Neuron (in vitro differentiated cells): ENCODE data around the gene PROB1.
A peak's percentile ranks its signal among the peaks of the same experiment; 100 is the strongest.
"Not testable (repeated sequence)": the region's sequence is repeated elsewhere in the genome, so short reads cannot be mapped to it uniquely, and the experiment has no call there.

Experiments
- H2AFZ ChIP-seq: one replicate; pipeline ENCODE4 v1.6.1; 2013; ENCODE audit warnings: low read depth, mild to moderate bottlenecking, inconsistent platforms, low read length, moderate library complexity
- H3K27me3 ChIP-seq: one replicate; pipeline ENCODE4 v1.6.1; 2013; ENCODE audit warnings: low read length; ENCODE audit not compliant: insufficient read depth
- H3K36me3 ChIP-seq: one replicate; pipeline ENCODE4 v1.6.1; 2013; ENCODE audit warnings: low read length; ENCODE audit not compliant: insufficient read depth
- H3K4me1 ChIP-seq: one replicate; pipeline ENCODE4 v1.6.1; 2013; ENCODE audit warnings: low read length; ENCODE audit not compliant: insufficient read depth
- H3K4me3 ChIP-seq: 2 replicates; pipeline ENCODE4 v1.5.1; 2013; ENCODE audit warnings: mild to moderate bottlenecking, low read length, moderate library complexity
- H3K9me3 ChIP-seq: one replicate; pipeline ENCODE4 v1.6.1; 2013; ENCODE audit warnings: low read length

PROB1 gene, protein sequence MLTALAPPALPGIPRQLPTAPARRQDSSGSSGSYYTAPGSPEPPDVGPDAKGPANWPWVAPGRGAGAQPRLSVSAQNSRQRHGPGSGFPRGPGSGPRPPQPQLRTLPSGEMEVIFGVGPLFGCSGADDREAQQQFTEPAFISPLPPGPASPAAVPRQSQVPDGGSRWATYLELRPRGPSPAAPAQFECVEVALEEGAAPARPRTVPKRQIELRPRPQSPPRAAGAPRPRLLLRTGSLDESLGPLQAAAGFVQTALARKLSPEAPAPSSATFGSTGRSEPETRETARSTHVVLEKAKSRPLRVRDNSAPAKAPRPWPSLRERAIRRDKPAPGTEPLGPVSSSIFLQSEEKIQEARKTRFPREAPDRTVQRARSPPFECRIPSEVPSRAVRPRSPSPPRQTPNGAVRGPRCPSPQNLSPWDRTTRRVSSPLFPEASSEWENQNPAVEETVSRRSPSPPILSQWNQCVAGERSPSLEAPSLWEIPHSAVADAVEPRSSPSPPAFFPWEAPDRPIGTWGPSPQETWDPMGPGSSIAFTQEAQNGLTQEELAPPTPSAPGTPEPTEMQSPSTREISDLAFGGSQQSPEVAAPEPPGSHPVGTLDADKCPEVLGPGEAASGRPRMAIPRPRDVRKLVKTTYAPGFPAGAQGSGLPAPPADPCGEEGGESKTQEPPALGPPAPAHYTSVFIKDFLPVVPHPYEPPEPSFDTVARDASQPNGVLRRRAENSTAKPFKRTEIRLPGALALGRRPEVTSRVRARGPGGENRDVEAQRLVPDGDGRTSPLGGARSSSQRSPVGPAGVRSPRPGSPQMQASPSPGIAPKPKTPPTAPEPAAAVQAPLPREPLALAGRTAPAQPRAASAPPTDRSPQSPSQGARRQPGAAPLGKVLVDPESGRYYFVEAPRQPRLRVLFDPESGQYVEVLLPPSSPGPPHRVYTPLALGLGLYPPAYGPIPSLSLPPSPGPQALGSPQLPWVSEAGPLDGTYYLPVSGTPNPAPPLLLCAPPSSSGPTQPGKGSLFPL

GRCh38 chr5:139394654-139395566, at the start of gene PROB1:
Gene PROB1, minus strand, starts transcription at chr5:139395104. Its CDS starts 23 bp downstream, at chr5:139395081.
- Histone ChIP-seq H2AFZ (no peak within 1 kb of the TSS), H3K27me3 (peaks cover 28% of the 10 kb centered on the region)

GRCh38 chr5:139443831-139444453, 49.0 kb upstream of the PROB1 start:
- peaks cover 9% of the 10 kb centered on the region for H3K27me3 ChIP-seq

More at GRCh38 chr5:139394654-139395566, at the start of gene PROB1:
- Histone ChIP-seq H3K36me3 (peaks cover 7% of the 10 kb centered on the region), H3K4me3 (no peak within 1 kb of the TSS), H3K9me3 (peaks cover 25% of the 10 kb centered on the region), H3K4me1 (peaks cover 6% of the 10 kb centered on the region)

DNA sequence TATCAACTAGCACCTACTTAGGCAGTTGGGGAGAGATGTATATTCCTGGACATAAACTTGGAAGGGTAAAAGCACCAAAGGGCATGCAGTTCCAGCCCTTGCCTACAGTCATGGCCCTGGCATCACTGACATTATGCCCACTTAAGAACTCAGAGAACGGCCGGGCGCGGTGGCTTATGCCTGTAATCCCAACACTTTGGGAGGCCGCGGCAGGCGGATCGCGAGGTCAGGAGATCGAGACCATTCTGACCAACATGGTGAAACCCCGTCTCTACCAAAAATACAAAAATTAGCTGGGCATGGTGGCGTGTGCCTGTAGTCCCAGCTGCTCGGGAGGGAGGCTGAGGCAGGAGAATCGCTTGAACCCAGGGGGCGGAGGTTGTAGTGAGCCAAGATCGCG, 45.5 kb upstream of the PROB1 start:
- H3K36me3 ChIP-seq, H3K9me3 ChIP-seq, H3K4me3 ChIP-seq, H2AFZ ChIP-seq, H3K27me3 ChIP-seq: not testable (repeated sequence)
- peaks cover 12% of the 10 kb centered on the region for H3K4me1 ChIP-seq

More at GRCh38 chr5:139443831-139444453, 49.0 kb upstream of the PROB1 start:
- no peaks in the 10 kb centered on the region for H3K9me3 ChIP-seq
- peaks cover 6% of the 10 kb centered on the region for H3K4me1 ChIP-seq
- H3K4me3 ChIP-seq: no peak overlapping the region
- H2AFZ ChIP-seq: no peak overlapping the region
- no peaks in the 10 kb centered on the region for H3K36me3 ChIP-seq

- H3K4me1 ChIP-seq: peaks cover 12% of the 10 kb centered on the region
- peaks cover 9% of the 10 kb centered on the region for H3K27me3 ChIP-seq
- no peaks in the 10 kb centered on the region for H3K9me3 ChIP-seq
- H3K4me3 ChIP-seq: peak within 1 kb of the TSS; percentile 74
- peaks cover 10% of the 10 kb centered on the region for H3K36me3 ChIP-seq
- H2AFZ ChIP-seq: peak within 1 kb of the TSS; percentile 80
These were observed 44.4 kb upstream of the PROB1 start, which contains the start of gene DNAJC18 for GRCh38 chr5:139439013-139439903. Gene DNAJC18, minus strand, starts transcription at chr5:139439525. Its CDS starts 80 bp downstream, at chr5:139439445.

DNA sequence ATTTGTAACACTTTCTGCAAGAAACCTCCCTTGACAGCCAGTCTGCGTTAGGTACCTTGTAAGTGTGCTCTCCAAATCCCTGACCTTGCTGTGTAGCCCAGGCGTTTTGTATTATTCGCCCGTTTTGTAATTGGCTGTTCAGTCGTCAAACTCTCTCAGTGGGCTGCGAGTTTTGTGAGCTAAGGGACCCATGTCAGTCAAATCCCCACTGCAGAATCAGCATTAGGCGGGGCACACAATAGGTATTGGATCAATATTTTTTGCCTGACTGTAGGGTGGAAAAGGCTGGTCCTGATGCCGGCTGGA, 43.8 kb upstream of the PROB1 start:
- no peaks in the 10 kb centered on the region for H3K9me3 ChIP-seq
- H3K36me3 ChIP-seq: peaks cover 13% of the 10 kb centered on the region

GRCh38 chr5:139435676-139436075, 40.8 kb upstream of the PROB1 start:
- Histone ChIP-seq H3K36me3 (peaks cover 25% of the 10 kb centered on the region), H3K9me3 (no peaks in the 10 kb centered on the region), H3K4me1 (peaks cover 12% of the 10 kb centered on the region), H2AFZ (no peak overlapping the region), H3K4me3 (no peak overlapping the region), H3K27me3 (no peaks in the 10 kb centered on the region)

More for the DNA sequence above, 43.8 kb upstream of the PROB1 start:
- Histone ChIP-seq H3K4me1 (peaks cover 12% of the 10 kb centered on the region), H3K4me3 (peak overlapping the region; percentile 74), H2AFZ (peak overlapping the region; percentile 80), H3K27me3 (peaks cover 9% of the 10 kb centered on the region)

GRCh38 chr5:139431706-139432105, 36.8 kb upstream of the PROB1 start:
- Histone ChIP-seq H3K4me1 (no peaks in the 10 kb centered on the region), H3K9me3 (no peaks in the 10 kb centered on the region), H3K36me3 (peaks cover 40% of the 10 kb centered on the region), H2AFZ (no peak overlapping the region), H3K4me3 (no peak overlapping the region), H3K27me3 (no peaks in the 10 kb centered on the region)

DNA sequence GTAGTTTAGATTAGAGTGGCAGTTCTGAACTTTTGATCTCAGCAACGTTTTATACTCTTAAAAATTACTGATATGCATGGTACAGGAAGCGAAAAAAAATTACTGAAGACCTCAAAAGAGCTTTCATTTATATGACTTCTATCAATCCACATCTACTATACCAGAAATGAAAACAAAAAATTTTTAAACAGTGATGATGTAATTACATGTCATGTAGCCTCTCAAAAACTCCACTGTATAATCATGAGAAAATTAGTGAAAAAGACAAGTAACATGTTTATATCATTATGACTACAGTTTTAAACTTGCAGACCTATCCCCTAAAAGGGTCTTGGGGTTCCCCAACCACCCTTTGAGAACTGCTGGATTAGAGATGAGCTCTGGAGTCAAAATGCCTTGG, 35.1 kb upstream of the PROB1 start:
- no peak overlapping the region for H3K4me3 ChIP-seq

GRCh38 chr5:139426203-139426885, 31.4 kb upstream of the PROB1 start:
- H3K4me1 ChIP-seq: no peaks in the 10 kb centered on the region
- H2AFZ ChIP-seq: no peak overlapping the region
- H3K4me3 ChIP-seq: no peak overlapping the region
- no peaks in the 10 kb centered on the region for H3K27me3 ChIP-seq
- H3K36me3 ChIP-seq: peaks cover 47% of the 10 kb centered on the region
- no peaks in the 10 kb centered on the region for H3K9me3 ChIP-seq

More for the DNA sequence above, 35.1 kb upstream of the PROB1 start:
- H2AFZ ChIP-seq: no peak overlapping the region
- H3K4me1 ChIP-seq: no peaks in the 10 kb centered on the region
- no peaks in the 10 kb centered on the region for H3K27me3 ChIP-seq
- H3K36me3 ChIP-seq: peaks cover 49% of the 10 kb centered on the region
- no peaks in the 10 kb centered on the region for H3K9me3 ChIP-seq

GRCh38 chr5:139425497-139425896, 30.6 kb upstream of the PROB1 start:
- H3K27me3 ChIP-seq: no peaks in the 10 kb centered on the region
- H3K36me3 ChIP-seq: peaks cover 51% of the 10 kb centered on the region
- no peak overlapping the region for H2AFZ ChIP-seq
- H3K9me3 ChIP-seq: no peaks in the 10 kb centered on the region
- no peaks in the 10 kb centered on the region for H3K4me1 ChIP-seq
- H3K4me3 ChIP-seq: no peak overlapping the region

DNA sequence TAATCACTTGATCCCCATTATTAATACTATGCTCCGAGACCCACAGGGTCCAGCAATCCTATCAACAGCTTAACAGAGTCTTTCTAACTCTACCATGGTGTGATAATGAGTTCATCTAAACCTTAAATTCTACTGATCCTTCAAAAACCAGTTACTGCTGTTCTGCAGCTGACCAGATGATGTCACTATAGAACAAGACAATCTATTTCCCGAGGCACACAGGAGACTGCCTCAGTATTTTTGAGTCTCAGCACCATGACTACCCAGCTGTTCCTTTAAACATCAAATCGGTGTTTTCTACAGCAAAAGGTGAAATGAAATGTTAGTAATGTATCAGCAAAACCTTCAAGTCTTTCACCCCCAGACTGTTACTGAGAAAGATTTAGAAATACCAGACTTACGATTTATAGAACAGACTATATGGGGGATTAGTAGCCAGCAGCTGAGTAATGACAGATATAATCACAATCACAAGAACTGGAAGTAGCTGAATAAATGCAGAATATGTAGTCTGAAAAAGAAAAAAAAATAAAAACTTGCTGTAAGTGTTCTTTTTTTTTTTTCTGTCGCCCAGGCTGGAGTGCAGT, 27.5 kb upstream of the PROB1 start:
- peaks cover 7% of the 10 kb centered on the region for H3K4me1 ChIP-seq
- no peaks in the 10 kb centered on the region for H3K9me3 ChIP-seq
- no peak overlapping the region for H3K4me3 ChIP-seq
- H2AFZ ChIP-seq: no peak overlapping the region
- peaks cover 64% of the 10 kb centered on the region for H3K36me3 ChIP-seq
- no peaks in the 10 kb centered on the region for H3K27me3 ChIP-seq
